Left colon (tissue), 2 donors: Measurements from ENCODE around the gene GCNT3. TPM values are rescaled to one million over a fixed set of nuclear protein-coding genes. Genes with fewer than 3 reads are reported as not detected.

Experiments used
- ATAC-seq: fragments of 200-7000 bp; cut with Tn5 transposase; one replicate; pipeline ENCODE4 v1.9.1; 2020; ENCODE audit warnings: mild to moderate bottlenecking, moderate library complexity
- DNase-seq, 2 donors: peaks; one replicate each; pipeline ENCODE4 v3.0.0-alpha.2; 2020
- intact Hi-C, 2 donors: fragments of 100-400 bp; cut with DNase I in 1 of 2; cut with micrococcal nuclease in 1 of 2; formaldehyde crosslinking; loops; one replicate each; pipeline versions ENCODE4 v1.11.2 to v1.14.0; 2022; cut with DNase I, micrococcal nuclease
- long read RNA-seq: library from polyadenylated mRNA; unstranded; transcript quantifications from one replicate; pipeline ENCODE4 v2.0.0, GENCODE V29; 2021
- total RNA-seq, 2 donors: library from RNA; stranded (reverse); fragmentation: NEBNext Ultra II Directional; extraction: Animal tissue kit (Norgen Biotek cat#: 25700); gene quantifications; one replicate each; pipeline ENCODE4 v1.2.1, GENCODE V29; 2021
- donor health status: DM: no; HTN: no; CAD: no.
- donor health status: DM: yes; HTN: yes; CAD: no.

Gene GCNT3
- 100 to 1,000 TPM; 472 to 526 TPM for total RNA-seq
- long read RNA-seq, full-length matches to known transcripts: 1,435 of 1,641 reads
- long read RNA-seq, partial matches to known transcripts: 75 of 1,641 reads
- long read RNA-seq, other reads (novel, unspliced or antisense): 131 of 1,641 reads

- DNase-seq (no peak), ATAC-seq (peak; percentile 74)
- intact Hi-C loops: no loop called here
Observed at GRCh38 chr15:59611276-59612260, at the start of gene GCNT3. Gene GCNT3 (plus strand): TSS chr15:59611783. CDS start chr15:59618239, 6,456 bp downstream.

- DNase-seq: no peak
- intact Hi-C loops: no loop called here
- ATAC-seq: peak; percentile 41
Observed at GRCh38 chr15:59562448-59563186, 49.0 kb upstream of the GCNT3 start.

- intact Hi-C loops: no loop called here
- ATAC-seq (no peak), DNase-seq (no peak)
Observed at GRCh38 chr15:59565299-59565698, 46.3 kb upstream of the GCNT3 start.

GRCh38 chr15:59567324-59567723 lies 44.3 kb upstream of the GCNT3 start:
- intact Hi-C loops: no loop called here
- DNase-seq (no peak), ATAC-seq (peak; percentile 74)

- intact Hi-C loops: no loop called here
- no peak for ATAC-seq
Observed at GRCh38 chr15:59569477-59569876, 42.1 kb upstream of the GCNT3 start.

GRCh38 chr15:59570315-59570714 lies 41.3 kb upstream of the GCNT3 start:
- intact Hi-C loops: no loop called here
- DNase-seq (peak in 1 of 2 donors; percentile 82), ATAC-seq (peak; percentile 82)

More at GRCh38 chr15:59569477-59569876, 42.1 kb upstream of the GCNT3 start:
- no peak for DNase-seq

- ATAC-seq (no peak), DNase-seq (no peak)
- intact Hi-C loops: no loop called here
Observed at GRCh38 chr15:59571606-59572005, 40.0 kb upstream of the GCNT3 start.

- DNase-seq: no peak
Observed at GRCh38 chr15:59583088-59583487, 28.5 kb upstream of the GCNT3 start.

GRCh38 chr15:59587085-59587826 lies 24.3 kb upstream of the GCNT3 start:
- intact Hi-C loops: no loop called here
- DNase-seq (no peak), ATAC-seq (peak; percentile 74)

More at GRCh38 chr15:59583088-59583487, 28.5 kb upstream of the GCNT3 start:
- intact Hi-C loops: no loop called here
- ATAC-seq: peak; percentile 62

GRCh38 chr15:59590027-59590426 lies 21.6 kb upstream of the GCNT3 start:
- no peak for ATAC-seq
- intact Hi-C loops: no loop called here
- no peak for DNase-seq

- intact Hi-C loops: no loop called here
- ATAC-seq (peak; percentile 20), DNase-seq (no peak)
Observed at GRCh38 chr15:59591356-59591755, 20.2 kb upstream of the GCNT3 start.

- intact Hi-C loops: no loop called here
- DNase-seq: peak; percentile 48 to 68
- ATAC-seq: peak; percentile 73
Observed at GRCh38 chr15:59594493-59594942, 17.1 kb upstream of the GCNT3 start.

- ATAC-seq: no peak
- no peak for DNase-seq
- intact Hi-C loops: no loop called here
Observed at GRCh38 chr15:59594991-59595390, 16.6 kb upstream of the GCNT3 start.

- DNase-seq (peak; percentile 47 to 76), ATAC-seq (peak; percentile 74)
- intact Hi-C loops: no loop called here
Observed at GRCh38 chr15:59595434-59595915, 16.1 kb upstream of the GCNT3 start.

- intact Hi-C loops: no loop called here
- ATAC-seq (no peak), DNase-seq (no peak)
Observed at GRCh38 chr15:59596640-59597039, 14.9 kb upstream of the GCNT3 start.

- DNase-seq (no peak), ATAC-seq (no peak)
- intact Hi-C loops: no loop called here
Observed at GRCh38 chr15:59598461-59598860, 13.1 kb upstream of the GCNT3 start.

- DNase-seq (peak; percentile 53 to 65), ATAC-seq (peak; percentile 56)
- intact Hi-C loops: no loop called here
Observed at GRCh38 chr15:59605994-59606393, 5.6 kb upstream of the GCNT3 start.
